Mesenteric fat pad (tissue), 1 donor: Measurements from ENCODE around the gene TTYH1. TPM values are rescaled to one million over a fixed set of nuclear protein-coding genes. Genes with fewer than 3 reads are reported as not detected.
"Not testable (repeated sequence)": the region's sequence is repeated elsewhere in the genome, so short reads cannot be mapped to it uniquely, and the experiment has no call there.

Source experiments
- DNase-seq: peaks from one replicate; pipeline ENCODE4 v3.0.0-alpha.2; 2020; ENCODE audit warnings: low spot score
- total RNA-seq: library from RNA; stranded (reverse); fragmentation: NEBNext Ultra II Directional; extraction: Animal tissue kit (Norgen Biotek cat#: 25700); gene quantifications from one replicate; pipeline ENCODE4 v1.2.1, GENCODE V29; 2021
- donor health status: DM: yes; HTN: yes; CAD: no.

TTYH1 gene
- total RNA-seq, 1 donor from 2014 or later, result not detected

GRCh38 chr19:54436628-54437252 is 21.5 kb downstream of the TTYH1 start:
- DNase-seq, result no peak

- DNase-seq, result peak; percentile 89
Measured at GRCh38 chr19:54439174-54439851, 24.0 kb downstream of the TTYH1 start.

GRCh38 chr19:54440641-54441040 is 25.4 kb downstream of the TTYH1 start:
- no peak for DNase-seq

- DNase-seq, result no peak
Measured at GRCh38 chr19:54444737-54445136, 29.5 kb downstream of the TTYH1 start.

- not testable (repeated sequence) for DNase-seq
Measured at GRCh38 chr19:54446349-54446748, 31.1 kb downstream of the TTYH1 start.

GRCh38 chr19:54448040-54448773 is 32.9 kb downstream of the TTYH1 start:
- DNase-seq, result peak; percentile 89

- peak; percentile 99 for DNase-seq
Measured at GRCh38 chr19:54448774-54449700, 33.8 kb downstream of the TTYH1 start, which contains the start of gene LENG8. Gene LENG8, plus strand, starts transcription at chr19:54449199. Its CDS starts 2,146 bp downstream, at chr19:54451345.

GRCh38 chr19:54449701-54450069 is 34.4 kb downstream of the TTYH1 start:
- DNase-seq, result no peak

GRCh38 chr19:54451331-54451871 is 36.1 kb downstream of the TTYH1 start:
- DNase-seq, result no peak

GRCh38 chr19:54451997-54452396 is 36.7 kb downstream of the TTYH1 start:
- DNase-seq, result no peak

GRCh38 chr19:54452626-54453025 is 37.4 kb downstream of the TTYH1 start:
- DNase-seq, result no peak

- DNase-seq, result no peak
Measured at GRCh38 chr19:54453921-54454780, 38.9 kb downstream of the TTYH1 start.

- DNase-seq, result no peak
Measured at GRCh38 chr19:54454781-54455675, 39.8 kb downstream of the TTYH1 start.

GRCh38 chr19:54455786-54456422 is 40.6 kb downstream of the TTYH1 start:
- no peak for DNase-seq

GRCh38 chr19:54456423-54457373 is 41.4 kb downstream of the TTYH1 start:
- no peak for DNase-seq

GRCh38 chr19:54457773-54458647 is 42.7 kb downstream of the TTYH1 start:
- DNase-seq, result no peak
